CD4-positive, alpha-beta T cell treated with Interferon gamma for 1 hour (primary cell): ENCODE results near the gene ADGRE1.
"Not testable (repeated sequence)": the region's sequence is repeated elsewhere in the genome, so short reads cannot be mapped to it uniquely, and the experiment has no call there.

Experiments used
- DNase-seq: peaks from one replicate; pipeline ENCODE4 v3.0.0-alpha.2; 2020

The ADGRE1 gene, protein sequence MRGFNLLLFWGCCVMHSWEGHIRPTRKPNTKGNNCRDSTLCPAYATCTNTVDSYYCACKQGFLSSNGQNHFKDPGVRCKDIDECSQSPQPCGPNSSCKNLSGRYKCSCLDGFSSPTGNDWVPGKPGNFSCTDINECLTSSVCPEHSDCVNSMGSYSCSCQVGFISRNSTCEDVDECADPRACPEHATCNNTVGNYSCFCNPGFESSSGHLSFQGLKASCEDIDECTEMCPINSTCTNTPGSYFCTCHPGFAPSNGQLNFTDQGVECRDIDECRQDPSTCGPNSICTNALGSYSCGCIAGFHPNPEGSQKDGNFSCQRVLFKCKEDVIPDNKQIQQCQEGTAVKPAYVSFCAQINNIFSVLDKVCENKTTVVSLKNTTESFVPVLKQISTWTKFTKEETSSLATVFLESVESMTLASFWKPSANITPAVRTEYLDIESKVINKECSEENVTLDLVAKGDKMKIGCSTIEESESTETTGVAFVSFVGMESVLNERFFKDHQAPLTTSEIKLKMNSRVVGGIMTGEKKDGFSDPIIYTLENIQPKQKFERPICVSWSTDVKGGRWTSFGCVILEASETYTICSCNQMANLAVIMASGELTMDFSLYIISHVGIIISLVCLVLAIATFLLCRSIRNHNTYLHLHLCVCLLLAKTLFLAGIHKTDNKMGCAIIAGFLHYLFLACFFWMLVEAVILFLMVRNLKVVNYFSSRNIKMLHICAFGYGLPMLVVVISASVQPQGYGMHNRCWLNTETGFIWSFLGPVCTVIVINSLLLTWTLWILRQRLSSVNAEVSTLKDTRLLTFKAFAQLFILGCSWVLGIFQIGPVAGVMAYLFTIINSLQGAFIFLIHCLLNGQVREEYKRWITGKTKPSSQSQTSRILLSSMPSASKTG

GRCh38 chr19:6887316-6887715, at the start of gene ADGRE1:
TSS of gene ADGRE1 (plus strand) at chr19:6887579. CDS start at chr19:6887609, 30 bp downstream.
- peak; percentile 38 for DNase-seq

- no peak for DNase-seq
Measured at GRCh38 chr19:6838062-6838655, 49.2 kb upstream of the ADGRE1 start.

GRCh38 chr19:6842871-6843607, 44.3 kb upstream of the ADGRE1 start:
- no peak for DNase-seq

DNA sequence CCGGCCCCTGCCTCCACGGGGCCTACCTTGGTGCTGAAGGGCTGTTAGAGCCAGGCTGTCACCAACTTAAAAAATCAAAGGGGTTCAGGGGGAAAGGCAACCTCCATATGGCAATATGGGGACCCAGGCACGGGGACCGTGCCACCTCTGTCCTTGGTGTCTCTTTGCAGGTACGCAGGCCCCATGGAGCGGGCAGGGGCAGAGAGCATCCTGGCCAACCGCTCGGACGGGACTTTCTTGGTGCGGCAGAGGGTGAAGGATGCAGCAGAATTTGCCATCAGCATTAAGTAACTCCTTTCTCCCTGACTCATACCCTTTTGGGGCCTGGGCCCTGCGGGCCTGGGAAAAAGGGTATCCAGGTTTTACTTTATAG, 39.6 kb upstream of the ADGRE1 start:
- DNase-seq = no peak

DNA sequence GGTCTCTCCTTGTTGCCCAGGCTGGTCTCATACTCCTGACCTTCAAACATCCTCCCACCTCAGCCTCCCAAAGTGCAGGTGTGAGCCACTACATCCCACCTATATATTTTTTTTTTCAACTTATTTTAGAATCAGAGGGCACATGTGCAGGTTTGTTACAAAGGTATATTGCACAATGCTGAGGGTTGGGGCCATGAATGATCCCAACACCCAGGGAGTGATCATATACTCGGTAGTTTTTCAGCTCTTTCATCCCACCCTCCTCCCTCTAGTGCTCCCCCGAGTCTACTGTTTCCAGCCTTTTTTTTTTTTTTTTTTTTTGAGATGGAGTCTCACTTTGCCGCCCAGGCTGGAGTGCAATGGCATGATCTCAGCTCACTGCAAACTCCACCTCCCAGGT, 38.4 kb upstream of the ADGRE1 start:
- DNase-seq = no peak

DNA sequence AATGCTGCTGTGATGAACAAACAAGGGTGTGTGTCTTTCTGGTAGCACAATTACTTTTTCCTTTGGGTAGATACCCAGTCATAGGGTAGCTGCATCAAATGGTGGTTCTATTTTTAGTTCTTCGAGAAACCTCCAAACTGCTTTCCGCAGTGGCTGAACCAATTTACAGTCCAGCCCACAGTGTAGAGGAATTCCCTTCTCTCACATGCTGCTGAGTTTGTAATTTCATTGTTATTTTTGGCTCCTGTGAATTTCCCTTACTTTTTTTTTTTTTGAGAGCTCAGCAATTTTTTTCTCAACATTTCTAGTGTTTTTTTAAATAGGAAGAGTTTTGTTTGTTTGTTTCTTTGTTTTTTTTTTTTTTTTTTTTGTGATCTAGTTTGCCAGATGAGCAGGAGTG, 37.5 kb upstream of the ADGRE1 start:
- DNase-seq = no peak

DNA sequence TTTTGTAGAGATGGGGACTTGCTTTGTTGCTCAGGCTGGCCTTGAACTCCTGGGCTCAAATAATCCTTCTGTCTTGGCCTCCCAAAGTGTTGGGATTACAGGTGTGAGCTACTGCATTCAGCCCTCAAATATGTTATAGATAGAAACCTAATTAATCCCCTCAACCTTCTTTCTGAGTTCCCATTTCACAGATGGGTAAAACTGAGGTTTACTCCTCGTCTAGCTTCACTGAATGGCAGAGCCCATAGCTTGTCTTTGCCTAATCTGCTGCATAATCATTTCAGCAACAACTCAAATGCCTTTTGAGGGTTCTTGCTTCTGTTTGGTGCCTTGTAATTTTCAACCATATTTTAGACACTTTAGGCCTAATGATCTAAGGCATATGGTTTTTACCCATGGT, 36.0 kb upstream of the ADGRE1 start:
- DNase-seq = no peak

DNA sequence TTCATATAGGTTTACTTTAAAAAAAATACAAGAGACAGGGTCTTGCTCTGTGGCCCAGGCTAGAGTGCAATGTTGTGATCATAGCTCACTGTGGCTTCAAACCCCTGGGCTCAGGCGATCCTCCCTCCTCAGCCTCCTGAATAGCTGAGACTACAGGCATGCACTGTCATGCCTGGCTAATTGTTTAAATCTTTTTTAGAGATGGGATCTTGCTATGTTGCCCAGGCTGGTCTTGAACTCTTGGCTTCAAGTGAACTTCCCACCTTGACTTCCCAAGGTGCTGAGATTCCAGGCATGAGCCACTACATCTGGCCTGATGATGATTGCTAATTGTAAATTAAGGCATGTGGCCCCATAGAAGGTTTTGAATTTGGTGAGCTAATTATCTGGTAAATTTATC, 35.4 kb upstream of the ADGRE1 start:
- no peak for DNase-seq

GRCh38 chr19:6853868-6854267, 33.5 kb upstream of the ADGRE1 start:
- no peak for DNase-seq

DNA sequence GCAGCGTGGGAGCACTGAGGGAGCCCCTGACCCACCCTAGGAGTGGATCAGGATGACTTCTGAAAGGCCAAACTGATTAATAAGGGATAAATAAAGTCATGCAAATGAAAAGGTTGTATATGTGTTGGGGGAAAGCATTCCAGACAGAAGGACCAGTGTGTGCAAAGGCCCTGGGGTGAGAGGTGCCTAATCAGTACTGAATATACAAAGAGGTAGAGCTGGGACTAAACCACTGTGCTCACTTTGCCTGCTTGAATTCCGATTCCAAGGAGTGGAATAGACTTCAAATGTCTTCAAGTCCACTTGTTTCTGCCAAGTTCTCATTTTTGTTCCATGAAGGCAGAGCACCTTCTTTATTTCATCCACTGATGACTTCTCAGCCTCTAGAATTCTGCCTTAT, 32.6 kb upstream of the ADGRE1 start:
- no peak for DNase-seq

GRCh38 chr19:6856749-6857372, 30.5 kb upstream of the ADGRE1 start:
- DNase-seq = no peak

DNA sequence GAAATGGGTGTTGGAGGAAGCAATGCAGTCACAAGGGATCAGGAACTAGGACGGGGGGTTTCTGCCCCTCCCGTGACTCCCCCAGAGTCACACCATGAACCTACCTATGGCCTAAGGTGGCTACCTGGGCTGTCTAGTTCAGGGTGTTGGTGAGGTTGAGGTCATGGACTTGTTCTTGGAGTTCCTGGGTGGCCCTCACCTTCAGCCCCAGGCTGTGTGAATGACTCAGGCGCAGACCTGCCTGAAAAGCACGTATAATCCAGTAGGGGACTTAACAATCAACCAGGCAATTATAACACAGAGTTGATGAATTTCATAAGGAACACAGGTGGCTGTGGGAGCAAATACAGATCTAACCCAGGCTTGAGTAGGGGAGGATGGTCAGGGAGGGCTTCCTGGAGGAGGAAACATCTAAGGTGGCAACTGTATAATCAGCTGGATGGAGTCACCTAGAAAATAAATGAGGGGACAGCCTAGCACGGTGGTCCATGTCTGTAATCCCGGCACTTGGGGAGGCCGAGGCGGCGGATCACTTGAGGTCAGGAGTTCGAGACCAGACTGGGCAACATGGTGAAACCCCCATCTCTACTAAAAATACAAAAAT, 25.6 kb upstream of the ADGRE1 start:
- no peak for DNase-seq

- peak; percentile 90 for DNase-seq
Measured at GRCh38 chr19:6862673-6863078, 24.7 kb upstream of the ADGRE1 start.

- DNase-seq = no peak
Measured at GRCh38 chr19:6864325-6864940, 22.9 kb upstream of the ADGRE1 start.

DNA sequence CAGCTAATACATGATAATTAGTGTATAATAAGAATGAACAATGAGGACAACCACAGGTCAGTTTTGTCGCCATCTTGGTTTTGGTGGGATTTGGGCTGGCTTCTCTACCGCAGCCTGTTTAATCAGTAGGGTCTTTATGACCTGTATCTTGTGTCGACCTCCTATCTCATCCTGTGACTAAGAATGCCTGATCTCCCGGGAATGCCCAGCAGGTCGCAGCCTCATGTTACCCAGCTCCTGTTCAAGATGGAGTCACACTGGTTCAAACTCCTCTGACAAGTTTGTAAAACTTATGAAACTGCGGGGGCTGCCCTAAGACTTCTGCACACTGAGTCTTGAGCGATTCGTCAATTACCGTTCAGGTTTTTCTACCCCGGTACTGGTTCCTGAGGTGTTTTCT, 21.5 kb upstream of the ADGRE1 start:
- no peak for DNase-seq

- no peak for DNase-seq
Measured at GRCh38 chr19:6866741-6867151, 20.6 kb upstream of the ADGRE1 start.

DNA sequence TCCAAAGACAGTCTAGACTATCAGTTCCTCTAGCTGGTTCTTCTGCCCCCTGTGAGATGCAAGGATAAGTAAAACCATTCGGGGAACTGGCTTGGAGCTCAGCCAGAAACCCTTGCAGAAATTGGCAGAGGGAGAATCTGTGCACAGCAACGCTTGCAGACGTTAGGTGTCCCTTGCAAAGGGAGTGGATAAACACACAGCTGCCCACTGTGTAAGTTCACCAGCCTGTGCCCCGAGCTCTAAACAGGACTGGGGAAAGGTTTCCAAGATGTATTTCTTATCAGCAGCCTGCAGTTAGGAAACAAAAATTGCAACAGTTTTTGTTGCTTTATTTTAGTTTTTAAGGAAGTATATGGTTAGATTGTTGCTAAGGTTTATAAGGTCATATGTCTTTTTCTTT, 19.0 kb upstream of the ADGRE1 start:
- DNase-seq = peak; percentile 32

- not testable (repeated sequence) for DNase-seq
Measured at GRCh38 chr19:6869151-6869882, 18.1 kb upstream of the ADGRE1 start.

DNA sequence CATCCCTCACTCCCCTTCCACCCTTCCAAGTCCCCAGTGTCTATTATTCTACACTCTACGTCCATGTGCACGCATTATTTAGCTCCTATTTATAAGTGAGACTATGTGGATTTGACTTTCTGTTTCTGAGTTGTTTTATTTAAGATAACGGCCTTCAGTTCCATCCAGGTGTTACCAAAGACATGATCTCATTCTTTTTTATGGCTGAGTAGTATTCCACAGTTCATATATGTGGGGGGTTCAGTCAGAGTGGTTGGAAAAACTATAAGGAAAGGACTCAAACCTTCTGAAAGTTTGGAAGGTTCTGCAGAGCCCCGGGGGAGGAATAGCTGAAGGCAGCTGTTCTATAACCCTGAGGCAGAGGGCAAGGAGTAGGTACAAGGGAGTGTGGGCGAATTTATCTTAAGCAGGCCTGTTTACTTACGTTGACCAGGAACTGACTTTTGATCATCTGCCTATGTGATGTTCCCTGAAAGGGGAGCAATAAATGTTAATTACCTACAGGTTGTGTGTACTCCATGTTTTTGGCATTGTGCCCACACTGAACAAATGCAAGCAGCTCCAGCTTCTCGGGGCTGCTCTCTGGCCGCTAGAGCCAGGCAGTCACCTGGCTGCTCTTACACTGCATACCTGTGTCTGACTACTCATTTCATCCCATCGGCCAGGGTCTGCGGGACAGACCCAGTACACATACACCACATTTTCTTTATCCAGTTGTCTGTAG, 13.5 kb upstream of the ADGRE1 start:
- no peak for DNase-seq

DNA sequence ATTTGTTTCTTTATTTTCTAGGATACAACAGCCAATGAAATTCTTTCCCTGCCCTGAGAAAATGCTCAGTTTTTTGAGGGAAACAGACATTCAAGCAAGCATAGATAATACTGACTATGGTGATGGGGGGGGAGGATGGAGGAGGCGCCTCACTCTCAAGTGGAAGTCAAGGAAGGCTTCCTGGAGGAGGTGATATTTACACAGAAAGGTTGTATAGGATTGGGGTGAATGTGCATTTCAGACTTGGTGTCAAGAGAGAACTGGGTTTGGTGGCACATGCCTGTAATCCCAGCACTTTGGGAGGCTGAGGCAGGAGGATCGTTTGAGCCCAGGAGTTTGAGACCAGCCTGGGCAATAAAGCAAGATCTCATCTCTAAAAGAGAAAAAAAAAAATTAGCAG, 12.2 kb upstream of the ADGRE1 start:
- no peak for DNase-seq
